HepG2 (cell line): Measurements from ENCODE around the gene ADD2. TPM values are rescaled to one million over a fixed set of nuclear protein-coding genes. Genes with fewer than 3 reads are reported as not detected.

Experiments used
- ATAC-seq: fragments of 200-7000 bp; cut with Tn5 transposase; 3 replicates; pipeline ENCODE4 v1.9.1; 2020; ENCODE audit warnings: mild to moderate bottlenecking, moderate library complexity
- BruUV-seq: library from RNA; stranded (reverse); fragments of 400-500 nt; replicated peaks from 2 replicates; lab custom pipeline; 2021; lab: Mats Ljungman, UMichigan
- CTCF ChIA-PET: fragments of 300-600 bp; formaldehyde crosslinking; extraction: SDS; loops from one replicate; lab custom pipeline; 2021; ENCODE audit warnings: low total read pairs, inconsistent platforms, low intra/inter-chr PET ratio; lab: Yijun Ruan, JAX
- POLR2A ChIA-PET: fragments of 350-600 bp; sonication (Branson Sonifier 250); formaldehyde crosslinking; loops from one replicate; lab custom pipeline; 2020; ENCODE audit warnings: antibody characterized with exemption, inconsistent platforms; lab: Yijun Ruan, JAX
- DNase-seq: peaks from one replicate; pipeline ENCODE4 v3.0.0-alpha.2; 2015; ENCODE audit warnings: low spot score
- FAIRE-seq: peaks from 3 replicates; lab custom pipeline; 2011; peaks lifted over from hg19 to GRCh38; lab: Jason Lieb, UNC
- H2AFZ ChIP-seq: one replicate; pipeline ENCODE4 v1.6.1; 2011; ENCODE audit warnings: low read length, inconsistent platforms
- H3K27ac ChIP-seq: fragments of 300-600 bp; 3 replicates; pipeline ENCODE4 v1.8.0; 2011; ENCODE audit warnings: mixed run types, mild to moderate bottlenecking, mixed read lengths, low read length, inconsistent platforms; ENCODE audit not compliant: insufficient read depth; ENCODE audit errors: extremely low read length
- H3K27me3 ChIP-seq, 2 experiments: fragments of 200-600 bp in 1 of 2; 2 replicates in 1 of 2; 3 replicates in 1 of 2; pipeline versions ENCODE4 v1.6.0 to v1.8.0; 2011; ENCODE audit warnings: low read length in 2 of 2, mild to moderate bottlenecking in 2 of 2, moderate library complexity in 2 of 2, inconsistent platforms in 1 of 2; ENCODE audit not compliant: insufficient read depth in 2 of 2, control insufficient read depth in 1 of 2
- H3K36me3 ChIP-seq, 2 experiments: fragments of 200-600 bp in 1 of 2; replicated peaks in 1 of 2; 2 replicates in 1 of 2; 3 replicates in 1 of 2; pipeline versions ENCODE4 v1.5.1 to v1.8.0; 2011; ENCODE audit warnings: low read length in 2 of 2, inconsistent platforms in 1 of 2; ENCODE audit not compliant: insufficient read depth in 2 of 2, control insufficient read depth in 1 of 2
- H3K4me1 ChIP-seq: 2 replicates; pipeline ENCODE4 v1.5.1; 2012; ENCODE audit warnings: low read length, inconsistent platforms; ENCODE audit not compliant: insufficient read depth
- H3K4me2 ChIP-seq: 2 replicates; pipeline ENCODE4 v1.6.0; 2011; ENCODE audit warnings: low read depth, low read length, inconsistent platforms
- H3K4me3 ChIP-seq, 3 experiments: fragments of 200-600 bp in 1 of 3; sonication (generic), shearing (Covaris generic) in 1 of 3; replicated peaks in 1 of 3; 2 replicates each; pipeline ENCODE4 v1.5.1; 2011 to 2016; ENCODE audit warnings: low read length in 3 of 3, inconsistent platforms in 2 of 3, low read depth in 2 of 3, mild to moderate bottlenecking in 2 of 3, control low read depth in 1 of 3, mixed read lengths in 1 of 3; ENCODE audit not compliant: insufficient read depth in 1 of 3
- H3K79me2 ChIP-seq: one replicate; pipeline ENCODE4 v1.6.1; 2011; ENCODE audit warnings: low read length, inconsistent platforms; ENCODE audit not compliant: insufficient read depth
- H3K9ac ChIP-seq: 2 replicates; pipeline ENCODE4 v1.6.0; 2011; ENCODE audit warnings: mild to moderate bottlenecking, low read depth, low read length, inconsistent platforms; ENCODE audit not compliant: insufficient read depth
- H3K9me3 ChIP-seq: 2 replicates; pipeline ENCODE4 v1.5.1; 2012; ENCODE audit warnings: mild to moderate bottlenecking, low read length
- H4K20me1 ChIP-seq: 2 replicates; pipeline ENCODE4 v1.6.0; 2011; ENCODE audit warnings: inconsistent platforms, mild to moderate bottlenecking, low read length, moderate library complexity; ENCODE audit not compliant: insufficient read depth
- ARNTL ChIP-seq: sonication (generic); formaldehyde crosslinking; IDR thresholded peaks from 2 replicates; pipeline ENCODE4 v1.4.0; 2020; ENCODE audit warnings: mild to moderate bottlenecking, missing genetic modification reagents
- MAFF ChIP-seq: IDR thresholded peaks from 2 replicates; pipeline ENCODE4 v1.6.1; 2011; ENCODE audit warnings: low read depth, low read length, improper control_type of control experiment
- MAFG ChIP-seq: sonication (generic); formaldehyde crosslinking; IDR thresholded peaks from 2 replicates; pipeline ENCODE4 v1.5.1; 2020; ENCODE audit warnings: mild to moderate bottlenecking, missing genetic modification reagents
- MAFK ChIP-seq, 2 experiments: IDR thresholded peaks in 1 of 2; conservative IDR thresholded peaks in 1 of 2; 2 replicates each; pipeline ENCODE4 v1.6.1; 2011; ENCODE audit warnings: improper control_type of control experiment in 2 of 2, low read length in 2 of 2
- STAG1 ChIP-seq: sonication (generic); formaldehyde crosslinking; IDR thresholded peaks from 2 replicates; pipeline ENCODE4 v1.4.0; 2020; ENCODE audit warnings: missing genetic modification reagents
- ZBTB21 ChIP-seq: sonication (generic); formaldehyde crosslinking; IDR thresholded peaks from 2 replicates; pipeline ENCODE4 v1.4.0; 2020; ENCODE audit warnings: missing genetic modification reagents
- ZFP41 ChIP-seq: sonication (generic); formaldehyde crosslinking; IDR thresholded peaks from 2 replicates; pipeline ENCODE4 v1.4.0; 2020; ENCODE audit warnings: mild to moderate bottlenecking, missing genetic modification reagents, borderline replicate concordance
- ZNF619 ChIP-seq: sonication (generic); formaldehyde crosslinking; IDR thresholded peaks from 2 replicates; pipeline ENCODE4 v1.4.0; 2020; ENCODE audit warnings: mild to moderate bottlenecking, missing genetic modification reagents
- WGBS: methylation state at CpG from one replicate; pipeline ENCODE4 v1.1.6; 2017; ENCODE audit warnings: low lambda C conversion rate; 5-methylcytosine and 5-hydroxymethylcytosine counted together
- in situ Hi-C: cut with HindIII; loops from 2 replicates; pipeline ENCODE4 v1.10.0; 2017; ENCODE audit warnings: low pct_unique_long_range_greater_than_20kb; ENCODE audit not compliant: extremely low pct_ligation_motif_present
- intact Hi-C: fragments of 100-400 bp; cut with micrococcal nuclease; formaldehyde crosslinking; loops from one replicate; pipeline ENCODE4 v1.10.0; 2022; ENCODE audit not compliant: unreplicated experiment
- polyA plus RNA-seq, 8 experiments: library from polyadenylated mRNA; depleted of rRNA in 3 of 8; stranded (reverse) in 7 of 8; unstranded in 1 of 8; fragments of >200 nt; fragmentation: Illumina TruSeq in 4 of 8; extraction: Trizol in 4 of 8; gene quantifications; 2 replicates each; pipeline versions ENCODE4 v1.2.1 to v1.2.3, GENCODE V29; 2011 to 2016; ENCODE audit warnings: low read depth in 4 of 8, missing spikeins in 1 of 8, mixed read lengths in 1 of 8; ENCODE audit not compliant: insufficient read depth in 1 of 8
- total RNA-seq, 5 experiments: library from RNA; depleted of rRNA; stranded (reverse); fragments of >200 nt; fragmentation: Illumina TruSeq; extraction: Trizol; gene quantifications; 2 replicates each; pipeline ENCODE4 v1.2.3, GENCODE V29; 2016; ENCODE audit warnings: low read depth in 1 of 5
- TF ChIP-seq, protein P1 (sequence below): sonication (generic); formaldehyde crosslinking; IDR thresholded peaks from 2 replicates; pipeline ENCODE4 v1.5.0; 2020; ENCODE audit warnings: mild to moderate bottlenecking, missing genetic modification reagents, moderate library complexity
- TF ChIP-seq, protein P2 (sequence below): sonication (generic); formaldehyde crosslinking; IDR thresholded peaks from 2 replicates; pipeline ENCODE4 v1.5.0; 2020; ENCODE audit warnings: missing genetic modification reagents

Gene ADD2
- total and polyA plus RNA-seq, 2 of the 13 experiments (the other 11 are each of a cell fraction or from before 2014, with no cell fraction given), result 0.05 to 0.13 TPM

DNA sequence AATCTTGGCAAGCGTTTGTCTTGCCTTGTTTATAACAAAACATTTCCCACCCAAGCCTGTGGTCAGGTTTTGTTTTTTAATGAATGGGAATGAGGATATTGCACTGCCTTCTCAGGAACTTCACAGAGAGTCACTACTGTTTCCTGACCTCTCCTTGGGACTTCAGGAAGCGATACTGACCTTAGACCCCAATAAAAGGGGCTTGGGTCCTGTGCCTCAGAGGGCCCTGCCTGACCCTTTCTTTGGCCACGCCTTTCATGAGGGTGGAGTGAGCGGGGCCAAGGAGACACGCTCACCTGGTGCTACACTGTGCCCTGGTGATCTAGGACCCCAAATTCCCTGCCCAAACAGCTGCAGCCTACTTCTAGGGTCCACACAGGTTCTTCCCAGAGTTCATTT, 121.6 kb downstream of the ADD2 start:
- ChIA-PET CTCF (interaction anchor here (1.9 to 4.2 kb wide), 3 partner anchors 306 to 343 kb away, joined by 7 to 46 read pairs (median 36); partner anchors contain the start of gene FAM136A), POLR2A (no interaction called here)
- Histone ChIP-seq H3K27me3 (peaks cover 0 to 12% of the 10 kb centered on the region in 2 experiments; a peak in 3 of 5 replicates), H3K79me2 (no peaks in the 10 kb centered on the region), H3K4me1 (no peaks in the 10 kb centered on the region), H3K4me2 (no peak overlapping the region), H3K4me3 (no peak overlapping the region), H3K36me3 (no peaks in the 10 kb centered on the region), H2AFZ (no peak overlapping the region), H3K9me3 (no peaks in the 10 kb centered on the region), H3K9ac (no peak overlapping the region), H4K20me1 (no peaks in the 10 kb centered on the region), H3K27ac (no peak overlapping the region)
- TF ChIP-seq ZBTB21, result no peak
- FAIRE-seq (no peak), ATAC-seq (no peak), DNase-seq (no peak)
- in situ Hi-C loops, result loop anchor here (5.0 to 10.0 kb wide), 2 partner anchors 304 to 342 kb away; partner anchors contain the start of gene FAM136A
- WGBS, result 10% methylated on average over 5 of the region's 5 CpGs
- intact Hi-C loops, result no loop called here
- BruUV-seq, result no TSS peak

DNA sequence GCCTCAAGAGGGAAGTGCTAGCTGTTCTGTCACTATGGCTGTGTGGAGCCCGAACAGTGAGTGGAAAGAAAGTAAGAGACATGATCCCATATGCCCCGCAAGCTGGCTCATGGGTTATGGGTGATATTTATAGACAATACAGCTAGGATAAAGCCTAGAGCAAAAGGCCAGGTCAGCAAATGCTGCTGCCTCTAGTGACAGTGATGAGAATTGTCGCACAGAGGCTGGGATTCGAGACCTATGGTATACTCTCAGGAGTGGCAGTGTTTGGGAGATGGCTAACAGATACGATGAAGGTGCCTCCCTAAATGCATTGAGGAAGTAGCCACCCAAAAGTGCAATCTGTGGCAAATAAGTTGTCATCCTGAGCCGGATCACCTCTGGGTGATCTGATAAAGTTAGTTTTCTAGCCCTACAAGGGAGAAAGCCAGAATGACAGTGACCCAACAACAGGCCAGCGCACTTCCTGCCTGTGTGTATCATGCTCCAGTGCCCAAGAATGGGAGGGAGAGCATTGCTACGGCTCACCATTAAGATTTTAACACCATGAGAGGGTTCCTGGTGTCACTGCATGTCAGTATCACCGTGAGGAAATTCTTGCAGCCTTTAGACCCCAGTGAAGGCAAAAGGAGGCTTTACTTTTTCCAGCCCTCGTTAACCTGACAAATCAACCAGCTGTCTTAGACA, 122.1 kb downstream of the ADD2 start:
- no peak overlapping the region for H3K27ac ChIP-seq
- H3K36me3 ChIP-seq, result no peaks in the 10 kb centered on the region
- TF ChIP-seq, protein P1, sequence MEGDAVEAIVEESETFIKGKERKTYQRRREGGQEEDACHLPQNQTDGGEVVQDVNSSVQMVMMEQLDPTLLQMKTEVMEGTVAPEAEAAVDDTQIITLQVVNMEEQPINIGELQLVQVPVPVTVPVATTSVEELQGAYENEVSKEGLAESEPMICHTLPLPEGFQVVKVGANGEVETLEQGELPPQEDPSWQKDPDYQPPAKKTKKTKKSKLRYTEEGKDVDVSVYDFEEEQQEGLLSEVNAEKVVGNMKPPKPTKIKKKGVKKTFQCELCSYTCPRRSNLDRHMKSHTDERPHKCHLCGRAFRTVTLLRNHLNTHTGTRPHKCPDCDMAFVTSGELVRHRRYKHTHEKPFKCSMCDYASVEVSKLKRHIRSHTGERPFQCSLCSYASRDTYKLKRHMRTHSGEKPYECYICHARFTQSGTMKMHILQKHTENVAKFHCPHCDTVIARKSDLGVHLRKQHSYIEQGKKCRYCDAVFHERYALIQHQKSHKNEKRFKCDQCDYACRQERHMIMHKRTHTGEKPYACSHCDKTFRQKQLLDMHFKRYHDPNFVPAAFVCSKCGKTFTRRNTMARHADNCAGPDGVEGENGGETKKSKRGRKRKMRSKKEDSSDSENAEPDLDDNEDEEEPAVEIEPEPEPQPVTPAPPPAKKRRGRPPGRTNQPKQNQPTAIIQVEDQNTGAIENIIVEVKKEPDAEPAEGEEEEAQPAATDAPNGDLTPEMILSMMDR (CRISPR knock-in tag), result peak; percentile 30
- TF ChIP-seq MAFF, result peak; percentile 90
- TF ChIP-seq MAFG (CRISPR knock-in tag), result 0 out of 2 replicates have a peak, but pooled peaks have one; percentile 48
- TF ChIP-seq MAFK (conservative IDR thresholded peaks at IDR 0.05 in 1 of 2, IDR thresholded peaks at IDR 0.05 in 1 of 2; ENCODE audit: low read length in 2 of 2), result peak; percentile 93 to 96
- peak; percentile 33; the same call in 1 of the 2 replicates for TF ChIP-seq STAG1 (CRISPR knock-in tag)
- TF ChIP-seq, protein P2, sequence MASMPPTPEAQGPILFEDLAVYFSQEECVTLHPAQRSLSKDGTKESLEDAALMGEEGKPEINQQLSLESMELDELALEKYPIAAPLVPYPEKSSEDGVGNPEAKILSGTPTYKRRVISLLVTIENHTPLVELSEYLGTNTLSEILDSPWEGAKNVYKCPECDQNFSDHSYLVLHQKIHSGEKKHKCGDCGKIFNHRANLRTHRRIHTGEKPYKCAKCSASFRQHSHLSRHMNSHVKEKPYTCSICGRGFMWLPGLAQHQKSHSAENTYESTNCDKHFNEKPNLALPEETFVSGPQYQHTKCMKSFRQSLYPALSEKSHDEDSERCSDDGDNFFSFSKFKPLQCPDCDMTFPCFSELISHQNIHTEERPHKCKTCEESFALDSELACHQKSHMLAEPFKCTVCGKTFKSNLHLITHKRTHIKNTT (CRISPR knock-in tag), result no peak
- 0 out of 2 replicates have a peak, but pooled peaks have one; percentile 66 for TF ChIP-seq ZNF619 (CRISPR knock-in tag)
- TF ChIP-seq ARNTL, result no peak
- TF ChIP-seq ZFP41 (CRISPR knock-in tag), result 0 out of 2 replicates have a peak, but pooled peaks have one; percentile 48
- no peaks in the 10 kb centered on the region for H3K9me3 ChIP-seq
- 17% methylated on average over 10 of the region's 10 CpGs for WGBS
- H3K9ac ChIP-seq, result no peak overlapping the region
- H3K4me2 ChIP-seq, result no peak overlapping the region
- H3K79me2 ChIP-seq, result no peaks in the 10 kb centered on the region
- DNase-seq (peak; percentile 17), ATAC-seq (peak; percentile 92), FAIRE-seq (peak; percentile 49)
- intact Hi-C loops (no loop called here), in situ Hi-C loops (loop anchor here (5.0 to 10.0 kb wide), 2 partner anchors 304 to 341 kb away; partner anchors contain the start of gene FAM136A)
- no peak overlapping the region for H2AFZ ChIP-seq
- ChIA-PET CTCF (interaction anchor here (1.9 to 4.0 kb wide), 2 partner anchors 305 to 342 kb away, joined by 7 to 36 read pairs; no protein-coding TSS in a partner anchor), POLR2A (interaction anchor here (1.1 kb wide), 1 partner anchor 342 kb away, joined by 3 read pairs; no protein-coding TSS in a partner anchor)
- no peaks in the 10 kb centered on the region for H3K4me1 ChIP-seq
- H4K20me1 ChIP-seq, result no peaks in the 10 kb centered on the region
- no TSS peak for BruUV-seq
- H3K4me3 ChIP-seq, result no peak overlapping the region
- H3K27me3 ChIP-seq, result peaks cover 0 to 17% of the 10 kb centered on the region in 2 experiments; a peak in 3 of 5 replicates
